Measurements from ENCODE around the gene ACOXL.
A peak's percentile ranks its signal among the peaks of the same experiment; 100 is the strongest.

Gene ACOXL

DNA sequence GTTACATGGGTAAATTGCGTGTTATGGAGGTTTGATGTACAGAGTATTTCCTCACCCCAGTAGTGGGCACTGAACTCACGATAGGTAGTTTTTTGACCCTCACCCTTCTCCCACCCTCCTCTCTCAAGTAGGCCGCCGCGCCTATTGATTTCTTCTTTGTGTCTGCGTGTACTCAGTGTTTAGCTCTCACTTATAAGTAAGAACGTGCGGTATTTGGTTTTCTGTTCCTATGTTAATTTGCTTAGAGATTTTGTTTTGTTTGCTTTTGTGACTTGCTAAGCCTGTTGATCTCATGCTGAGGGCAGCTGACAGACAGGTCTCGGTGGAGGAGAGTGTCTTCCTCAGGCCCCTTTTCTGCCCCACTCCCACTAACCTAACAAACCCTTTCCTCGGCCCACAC lies 36.2 kb downstream of the ACOXL start:
- no peaks in the 10 kb centered on the region for H3K36me3 ChIP-seq (ENCODE audit: control insufficient read depth, low read depth, low read length)
- H3K4me1 ChIP-seq (ENCODE audit: control insufficient read depth, low read depth, low read length) = peaks cover 49% of the 10 kb centered on the region
- H3K4me3 ChIP-seq (ENCODE audit: low read length) = peak overlapping the region; percentile 20
- no peak overlapping the region for H3K9ac ChIP-seq (ENCODE audit: low read length)
- no peaks in the 10 kb centered on the region for H3K27me3 ChIP-seq (ENCODE audit: control insufficient read depth, insufficient read depth, low read length)
- no peaks in the 10 kb centered on the region for H3K9me3 ChIP-seq (ENCODE audit: control insufficient read depth, low read depth, low read length)
- no peak overlapping the region for H3K27ac ChIP-seq (ENCODE audit: low read length)

DNA sequence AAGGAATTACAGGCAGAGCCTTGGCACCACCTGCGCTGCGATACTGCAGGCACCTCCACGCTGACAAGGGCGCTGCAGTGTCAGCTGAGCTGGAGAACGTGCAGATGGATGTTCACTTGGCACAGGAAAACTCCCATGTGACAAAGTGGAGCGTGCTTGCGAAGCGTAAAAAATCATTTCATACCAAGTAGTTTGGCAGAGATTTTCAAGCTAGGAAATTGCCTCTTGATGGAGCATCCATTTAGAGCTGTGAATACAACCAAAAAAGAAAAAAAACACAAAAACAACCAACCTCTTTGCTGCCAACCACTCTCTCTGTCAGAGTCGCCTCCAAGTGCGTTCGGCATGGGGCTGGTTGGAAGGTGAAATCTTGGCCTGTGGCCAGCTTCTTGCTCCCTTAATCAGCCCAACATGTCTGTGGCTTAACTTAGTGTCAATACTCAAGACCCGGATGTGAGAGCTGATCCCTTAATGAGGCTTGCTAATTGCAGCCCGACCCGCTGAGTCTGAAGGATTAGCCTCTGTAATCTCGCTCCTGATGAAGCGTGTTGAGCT lies 38.1 kb downstream of the ACOXL start:
- H3K9ac ChIP-seq (ENCODE audit: low read length) = no peak overlapping the region
- H3K9me3 ChIP-seq (ENCODE audit: control insufficient read depth, low read depth, low read length) = no peaks in the 10 kb centered on the region
- no peak overlapping the region for H3K27ac ChIP-seq (ENCODE audit: low read length)
- no peaks in the 10 kb centered on the region for H3K27me3 ChIP-seq (ENCODE audit: control insufficient read depth, insufficient read depth, low read length)
- no peak overlapping the region for H3K4me3 ChIP-seq (ENCODE audit: low read length)
- H3K36me3 ChIP-seq (ENCODE audit: control insufficient read depth, low read depth, low read length) = no peaks in the 10 kb centered on the region
- peaks cover 54% of the 10 kb centered on the region for H3K4me1 ChIP-seq (ENCODE audit: control insufficient read depth, low read depth, low read length)

DNA sequence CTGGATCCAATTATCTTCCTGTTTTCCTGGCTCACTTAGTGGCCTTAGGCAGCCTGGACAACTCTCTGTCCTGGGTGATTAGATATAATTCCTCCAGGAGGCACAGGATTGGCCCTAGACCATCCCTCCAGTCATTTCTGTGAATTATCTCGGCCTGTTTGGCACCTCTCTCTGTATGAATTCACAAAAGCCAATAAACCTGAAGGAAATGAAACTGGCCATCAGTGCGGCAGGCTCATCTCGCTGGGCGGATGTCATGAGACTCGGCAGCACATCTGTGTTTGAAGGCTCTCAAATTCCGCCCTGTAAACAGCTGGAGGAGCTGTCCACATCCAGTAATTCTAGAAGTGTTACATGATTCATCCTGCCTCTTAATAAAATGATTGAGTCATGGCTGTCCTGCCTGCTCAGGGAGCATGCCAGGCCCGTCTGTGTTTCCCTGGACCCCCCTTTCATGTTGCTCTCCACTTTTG lies 38.6 kb downstream of the ACOXL start:
- Histone ChIP-seq H3K27me3 (ENCODE audit: control insufficient read depth, insufficient read depth, low read length) (no peaks in the 10 kb centered on the region), H3K36me3 (ENCODE audit: control insufficient read depth, low read depth, low read length) (no peaks in the 10 kb centered on the region), H3K4me3 (ENCODE audit: low read length) (no peak overlapping the region), H3K27ac (ENCODE audit: low read length) (no peak overlapping the region), H3K4me1 (ENCODE audit: control insufficient read depth, low read depth, low read length) (peaks cover 54% of the 10 kb centered on the region), H3K9ac (ENCODE audit: low read length) (no peak overlapping the region), H3K9me3 (ENCODE audit: control insufficient read depth, low read depth, low read length) (no peaks in the 10 kb centered on the region)

DNA sequence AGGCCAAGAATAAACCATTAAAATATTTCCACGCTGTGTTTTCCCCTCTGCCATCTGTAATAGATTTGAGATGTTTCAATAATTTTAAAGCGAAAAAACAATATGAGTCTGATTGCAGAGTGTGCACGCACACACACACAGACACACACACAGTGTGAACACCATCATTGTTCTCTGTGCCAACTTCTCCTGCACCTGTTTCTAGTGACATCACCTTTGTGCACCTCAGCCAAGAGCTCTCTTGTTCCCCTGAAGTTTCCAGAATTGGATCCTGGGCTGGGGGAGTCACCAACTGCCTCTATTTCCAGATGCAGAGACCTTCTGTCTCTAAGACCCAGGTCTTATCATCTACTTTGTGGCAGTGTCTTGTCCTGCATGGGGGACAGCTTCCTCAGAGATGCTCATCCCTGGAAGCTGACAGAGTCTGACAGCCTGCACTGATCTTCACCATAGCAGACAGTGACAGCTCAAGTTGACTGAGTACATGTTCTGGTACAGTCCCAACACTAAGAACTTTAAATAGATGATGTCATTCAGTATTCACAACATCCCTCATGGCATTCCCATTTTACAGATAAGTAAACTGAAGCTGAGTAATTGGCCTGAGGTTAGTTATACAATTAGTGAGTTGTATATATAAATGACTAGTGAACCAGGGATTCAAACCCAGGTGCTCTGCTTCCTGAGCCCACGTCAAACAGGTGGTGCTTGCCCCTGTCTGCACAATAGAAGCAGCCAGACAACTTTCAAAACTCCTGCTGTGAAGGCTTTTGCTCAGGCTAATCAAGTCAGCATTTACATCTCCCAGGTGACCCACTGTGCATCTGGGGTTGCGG lies 39.4 kb downstream of the ACOXL start:
- Histone ChIP-seq H3K36me3 (ENCODE audit: control insufficient read depth, low read depth, low read length) (no peaks in the 10 kb centered on the region), H3K4me3 (ENCODE audit: low read length) (peak overlapping the region; percentile 21), H3K9me3 (ENCODE audit: control insufficient read depth, low read depth, low read length) (no peaks in the 10 kb centered on the region), H3K4me1 (ENCODE audit: control insufficient read depth, low read depth, low read length) (peaks cover 54% of the 10 kb centered on the region), H3K27me3 (ENCODE audit: control insufficient read depth, insufficient read depth, low read length) (no peaks in the 10 kb centered on the region), H3K27ac (ENCODE audit: low read length) (no peak overlapping the region), H3K9ac (ENCODE audit: low read length) (no peak overlapping the region)

DNA sequence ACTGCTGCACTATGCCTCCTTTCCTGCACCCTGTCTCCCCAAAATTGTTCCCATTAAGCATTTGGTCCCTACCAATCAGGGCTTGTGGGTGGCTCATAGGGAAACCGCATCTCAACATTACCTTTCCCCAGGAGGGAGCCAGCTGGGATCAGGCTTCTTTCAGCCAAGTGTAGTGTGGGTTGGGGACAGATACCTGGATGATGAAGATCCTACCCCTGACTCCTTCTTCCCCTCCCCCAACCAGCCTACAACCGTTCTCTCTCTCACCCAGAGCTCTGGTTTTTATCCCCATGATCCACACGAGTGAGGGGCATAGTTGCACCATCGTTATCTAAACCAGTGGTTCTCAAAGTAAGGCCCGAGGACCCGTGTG lies 40.0 kb downstream of the ACOXL start:
- Histone ChIP-seq H3K27ac (ENCODE audit: low read length) (no peak overlapping the region), H3K9me3 (ENCODE audit: control insufficient read depth, low read depth, low read length) (no peaks in the 10 kb centered on the region), H3K36me3 (ENCODE audit: control insufficient read depth, low read depth, low read length) (no peaks in the 10 kb centered on the region), H3K4me3 (ENCODE audit: low read length) (peak overlapping the region; percentile 21), H3K4me1 (ENCODE audit: control insufficient read depth, low read depth, low read length) (peaks cover 54% of the 10 kb centered on the region), H3K9ac (ENCODE audit: low read length) (no peak overlapping the region), H3K27me3 (ENCODE audit: control insufficient read depth, insufficient read depth, low read length) (no peaks in the 10 kb centered on the region)

DNA sequence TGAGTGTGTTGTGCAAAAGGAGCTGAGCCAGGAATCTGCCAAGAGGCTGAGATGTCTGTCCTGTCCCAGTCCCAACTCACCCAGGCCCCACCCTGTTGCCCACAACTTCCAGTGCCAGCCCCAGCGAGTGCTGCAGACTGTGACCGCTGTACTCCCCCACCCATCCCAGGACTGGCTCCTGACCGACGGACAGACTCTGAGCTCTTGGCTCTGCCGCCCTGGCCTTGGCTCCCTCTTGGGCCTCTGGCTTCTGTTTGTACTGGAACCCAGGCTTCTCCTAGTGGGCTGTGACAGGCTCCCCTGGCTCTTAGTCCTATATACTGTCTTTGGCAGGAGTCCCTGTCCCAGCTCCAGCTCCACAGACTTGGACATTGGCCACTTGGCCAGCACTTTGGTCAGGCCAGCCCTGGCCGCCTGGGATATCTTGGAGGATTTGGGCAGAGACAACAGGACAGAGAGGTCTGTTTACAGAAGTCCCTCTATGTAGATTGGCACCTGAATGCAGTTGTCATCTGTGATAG lies 41.1 kb downstream of the ACOXL start:
- Histone ChIP-seq H3K27ac (ENCODE audit: low read length) (no peak overlapping the region), H3K27me3 (ENCODE audit: control insufficient read depth, insufficient read depth, low read length) (no peaks in the 10 kb centered on the region), H3K9ac (ENCODE audit: low read length) (no peak overlapping the region), H3K9me3 (ENCODE audit: control insufficient read depth, low read depth, low read length) (no peaks in the 10 kb centered on the region), H3K36me3 (ENCODE audit: control insufficient read depth, low read depth, low read length) (no peaks in the 10 kb centered on the region), H3K4me3 (ENCODE audit: low read length) (no peak overlapping the region), H3K4me1 (ENCODE audit: control insufficient read depth, low read depth, low read length) (peaks cover 49% of the 10 kb centered on the region)

DNA sequence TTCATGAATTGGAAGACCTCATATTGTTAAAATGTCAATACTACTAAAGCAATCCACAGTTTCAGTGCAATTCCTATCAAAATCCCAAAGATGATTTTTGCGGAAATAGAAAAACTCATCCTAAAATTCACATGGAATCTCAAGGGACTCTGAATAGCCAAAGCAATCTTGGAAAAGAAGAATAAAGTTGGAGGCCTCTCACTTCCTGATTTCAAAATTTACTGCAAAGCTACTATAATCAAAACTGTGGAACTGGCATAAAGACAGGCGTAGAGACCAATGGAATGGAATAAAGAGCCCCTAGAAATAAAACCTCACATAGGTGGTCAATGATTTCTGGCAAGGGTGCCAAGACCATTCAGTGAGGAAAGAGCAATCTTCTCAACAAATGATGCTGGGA lies 42.3 kb downstream of the ACOXL start:
- Histone ChIP-seq H3K4me3 (ENCODE audit: low read length) (no peak overlapping the region), H3K36me3 (ENCODE audit: control insufficient read depth, low read depth, low read length) (no peaks in the 10 kb centered on the region), H3K9ac (ENCODE audit: low read length) (no peak overlapping the region), H3K4me1 (ENCODE audit: control insufficient read depth, low read depth, low read length) (peaks cover 40% of the 10 kb centered on the region), H3K9me3 (ENCODE audit: control insufficient read depth, low read depth, low read length) (no peaks in the 10 kb centered on the region), H3K27ac (ENCODE audit: low read length) (no peak overlapping the region), H3K27me3 (ENCODE audit: control insufficient read depth, insufficient read depth, low read length) (no peaks in the 10 kb centered on the region)

DNA sequence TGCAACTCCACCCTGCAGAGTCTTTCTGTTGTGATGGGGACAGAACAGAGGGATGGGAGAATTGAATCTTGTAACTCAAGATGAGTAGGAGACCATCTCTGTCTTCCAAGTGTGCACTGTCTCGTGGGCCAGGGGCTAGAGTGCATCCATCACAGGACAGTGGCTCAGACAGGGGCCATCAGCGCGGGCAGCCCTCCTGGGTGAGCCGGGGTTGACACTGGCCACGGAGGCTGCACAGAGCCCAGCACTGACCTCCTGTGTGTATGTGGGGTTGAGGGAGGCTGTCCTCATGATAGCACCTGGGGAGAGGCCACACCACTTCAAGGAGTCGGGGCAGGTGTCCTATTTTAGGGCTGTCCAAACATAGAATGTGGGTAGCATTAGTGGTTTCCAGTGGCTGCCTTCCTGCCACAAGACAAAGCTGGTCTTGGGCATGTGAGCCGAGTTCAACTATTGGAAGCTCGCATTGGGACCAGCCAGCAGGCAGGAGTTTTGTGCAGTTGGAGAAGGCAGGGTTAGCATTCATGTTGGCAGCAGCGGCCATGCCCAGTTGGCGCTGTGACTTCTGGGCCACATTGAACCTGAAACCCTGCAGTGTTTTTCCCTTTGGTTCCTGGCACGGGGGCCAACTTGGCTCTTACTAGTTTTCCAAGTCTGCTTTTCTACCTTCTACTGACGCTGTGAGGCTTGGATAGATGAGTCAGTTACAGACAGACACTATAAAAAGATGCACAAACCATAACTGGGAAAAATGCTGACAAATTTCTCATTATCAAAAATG lies 45.3 kb downstream of the ACOXL start:
- no peaks in the 10 kb centered on the region for H3K9me3 ChIP-seq (ENCODE audit: control insufficient read depth, low read depth, low read length)
- H3K27me3 ChIP-seq (ENCODE audit: control insufficient read depth, insufficient read depth, low read length) = no peaks in the 10 kb centered on the region
- no peak overlapping the region for H3K4me3 ChIP-seq (ENCODE audit: low read length)
- H3K36me3 ChIP-seq (ENCODE audit: control insufficient read depth, low read depth, low read length) = no peaks in the 10 kb centered on the region
- no peak overlapping the region for H3K27ac ChIP-seq (ENCODE audit: low read length)
- no peak overlapping the region for H3K9ac ChIP-seq (ENCODE audit: low read length)
- H3K4me1 ChIP-seq (ENCODE audit: control insufficient read depth, low read depth, low read length) = peaks cover 14% of the 10 kb centered on the region

DNA sequence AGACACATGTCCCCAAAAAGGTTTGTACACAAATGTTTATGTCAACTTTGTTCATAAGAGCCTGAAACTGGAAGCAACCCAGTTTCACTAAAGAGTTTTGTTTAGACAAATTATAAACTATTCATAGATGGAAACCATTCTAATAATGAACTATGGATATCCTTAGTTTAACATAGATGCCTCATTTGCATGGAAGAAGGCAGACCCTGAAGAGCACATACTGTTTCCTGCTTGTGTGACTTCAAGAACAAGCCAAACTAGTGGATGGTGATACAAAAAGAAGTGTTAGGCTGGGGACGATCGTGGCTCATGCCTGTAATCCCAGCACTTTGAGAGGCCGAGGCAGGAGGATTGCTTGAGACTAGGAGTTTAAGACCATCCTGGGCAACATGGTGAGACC lies 48.1 kb downstream of the ACOXL start:
- Histone ChIP-seq H3K4me1 (ENCODE audit: control insufficient read depth, low read depth, low read length) (no peaks in the 10 kb centered on the region), H3K36me3 (ENCODE audit: control insufficient read depth, low read depth, low read length) (no peaks in the 10 kb centered on the region), H3K9me3 (ENCODE audit: control insufficient read depth, low read depth, low read length) (no peaks in the 10 kb centered on the region), H3K27me3 (ENCODE audit: control insufficient read depth, insufficient read depth, low read length) (no peaks in the 10 kb centered on the region), H3K9ac (ENCODE audit: low read length) (no peak overlapping the region), H3K27ac (ENCODE audit: low read length) (no peak overlapping the region), H3K4me3 (ENCODE audit: low read length) (no peak overlapping the region)

DNA sequence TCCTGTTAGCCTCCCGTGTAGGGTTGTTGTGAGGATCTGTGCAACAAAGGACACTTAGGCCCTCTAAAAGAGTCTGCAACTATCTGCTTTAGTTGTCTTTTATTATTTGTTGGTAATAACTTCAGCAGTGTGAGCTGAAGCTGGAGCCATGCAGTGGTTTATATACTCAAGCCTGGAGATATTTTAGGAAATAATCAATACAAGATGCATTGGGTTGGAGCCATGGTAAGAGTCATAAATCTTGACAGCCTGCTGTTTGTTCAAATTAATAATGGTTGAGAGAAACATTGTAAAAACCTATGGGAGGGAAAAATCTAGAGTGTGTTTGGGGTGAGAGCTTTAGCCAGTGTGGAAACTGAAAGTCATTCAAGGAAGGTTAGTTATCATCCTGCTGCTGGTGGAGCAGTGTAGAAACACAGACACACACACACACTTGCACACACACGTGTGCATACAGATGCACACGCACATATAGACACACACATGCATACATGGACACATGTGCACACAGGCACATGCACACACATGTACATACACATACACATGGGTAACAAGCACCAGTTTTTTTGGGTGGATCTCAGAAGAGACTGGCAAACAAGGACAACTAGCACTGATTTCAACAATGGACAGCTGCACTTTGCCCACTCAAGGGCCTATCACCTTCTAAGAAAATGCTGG lies 51.0 kb downstream of the ACOXL start:
- Histone ChIP-seq H3K9me3 (ENCODE audit: control insufficient read depth, low read depth, low read length) (no peaks in the 10 kb centered on the region), H3K4me1 (ENCODE audit: control insufficient read depth, low read depth, low read length) (no peaks in the 10 kb centered on the region), H3K4me3 (ENCODE audit: low read length) (no peak overlapping the region), H3K9ac (ENCODE audit: low read length) (no peak overlapping the region), H3K36me3 (ENCODE audit: control insufficient read depth, low read depth, low read length) (peaks cover 2% of the 10 kb centered on the region), H3K27me3 (ENCODE audit: control insufficient read depth, insufficient read depth, low read length) (no peaks in the 10 kb centered on the region), H3K27ac (ENCODE audit: low read length) (no peak overlapping the region)

DNA sequence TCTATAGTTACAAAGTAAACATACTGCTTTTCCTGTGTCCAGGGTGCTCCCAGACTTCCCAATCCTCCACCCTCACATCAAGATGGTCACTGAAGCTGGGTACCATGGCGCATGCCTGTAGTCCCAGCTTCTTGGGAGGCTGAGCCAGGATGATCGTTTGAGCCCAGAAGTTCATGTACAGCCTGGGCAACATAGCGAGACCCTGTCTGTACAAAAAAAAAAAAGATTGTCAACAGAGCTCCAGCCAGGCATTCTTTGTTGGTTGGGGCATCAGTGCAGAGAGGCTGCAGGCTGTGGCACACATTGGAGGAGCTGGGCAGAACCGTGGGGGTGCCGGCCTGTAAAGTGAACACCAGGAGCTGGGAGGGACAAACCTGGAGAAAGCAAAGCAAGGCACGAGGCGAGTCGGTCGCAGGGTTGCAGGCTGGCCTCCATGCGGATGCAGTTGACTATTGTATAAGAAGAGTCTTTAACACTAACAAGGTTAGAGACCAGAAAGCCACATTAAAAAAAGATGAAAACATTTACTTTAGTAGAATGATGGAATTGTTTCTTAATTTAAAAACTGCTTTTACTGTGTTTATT lies 51.8 kb downstream of the ACOXL start:
- no peaks in the 10 kb centered on the region for H3K4me1 ChIP-seq (ENCODE audit: control insufficient read depth, low read depth, low read length)
- no peaks in the 10 kb centered on the region for H3K9me3 ChIP-seq (ENCODE audit: control insufficient read depth, low read depth, low read length)
- H3K27me3 ChIP-seq (ENCODE audit: control insufficient read depth, insufficient read depth, low read length) = no peaks in the 10 kb centered on the region
- peaks cover 2% of the 10 kb centered on the region for H3K36me3 ChIP-seq (ENCODE audit: control insufficient read depth, low read depth, low read length)
- H3K27ac ChIP-seq (ENCODE audit: low read length) = no peak overlapping the region
- no peak overlapping the region for H3K4me3 ChIP-seq (ENCODE audit: low read length)
- H3K9ac ChIP-seq (ENCODE audit: low read length) = no peak overlapping the region
